ENCODE measurements around the gene MAPK8IP3.

DNA sequence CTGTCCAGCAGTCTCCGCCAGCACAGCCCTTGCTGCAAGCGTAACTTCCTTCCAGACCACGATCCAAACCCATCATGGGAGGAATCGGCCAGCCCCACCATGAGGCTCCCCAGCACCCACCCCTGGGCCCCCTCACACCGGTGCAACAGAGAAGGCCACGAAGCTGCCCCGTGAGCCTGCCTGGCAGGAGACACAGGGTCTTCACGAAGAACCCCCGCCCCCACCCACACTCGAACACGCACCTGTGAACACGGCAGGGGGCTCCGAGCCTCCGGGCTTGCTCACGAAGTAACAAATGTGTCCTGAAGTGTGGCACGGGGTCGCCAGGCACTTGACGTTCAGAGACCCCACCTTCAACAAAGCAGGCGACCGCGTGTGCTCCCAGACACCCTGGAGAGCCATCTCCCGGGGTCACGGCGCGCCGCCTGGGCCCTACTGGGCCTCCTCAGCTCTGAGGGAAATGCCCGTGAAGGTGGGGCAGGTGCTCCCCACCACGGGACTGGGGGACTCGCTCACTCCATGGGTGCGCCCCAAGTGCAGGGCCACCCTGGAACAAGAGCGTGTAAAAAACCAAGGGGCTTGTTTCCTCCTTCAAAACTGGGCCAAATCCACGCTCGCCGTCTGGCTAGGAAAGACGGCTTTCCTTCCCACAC is 113.0 kb downstream of the MAPK8IP3 start:
- TF ChIP-seq, protein P1, sequence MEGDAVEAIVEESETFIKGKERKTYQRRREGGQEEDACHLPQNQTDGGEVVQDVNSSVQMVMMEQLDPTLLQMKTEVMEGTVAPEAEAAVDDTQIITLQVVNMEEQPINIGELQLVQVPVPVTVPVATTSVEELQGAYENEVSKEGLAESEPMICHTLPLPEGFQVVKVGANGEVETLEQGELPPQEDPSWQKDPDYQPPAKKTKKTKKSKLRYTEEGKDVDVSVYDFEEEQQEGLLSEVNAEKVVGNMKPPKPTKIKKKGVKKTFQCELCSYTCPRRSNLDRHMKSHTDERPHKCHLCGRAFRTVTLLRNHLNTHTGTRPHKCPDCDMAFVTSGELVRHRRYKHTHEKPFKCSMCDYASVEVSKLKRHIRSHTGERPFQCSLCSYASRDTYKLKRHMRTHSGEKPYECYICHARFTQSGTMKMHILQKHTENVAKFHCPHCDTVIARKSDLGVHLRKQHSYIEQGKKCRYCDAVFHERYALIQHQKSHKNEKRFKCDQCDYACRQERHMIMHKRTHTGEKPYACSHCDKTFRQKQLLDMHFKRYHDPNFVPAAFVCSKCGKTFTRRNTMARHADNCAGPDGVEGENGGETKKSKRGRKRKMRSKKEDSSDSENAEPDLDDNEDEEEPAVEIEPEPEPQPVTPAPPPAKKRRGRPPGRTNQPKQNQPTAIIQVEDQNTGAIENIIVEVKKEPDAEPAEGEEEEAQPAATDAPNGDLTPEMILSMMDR (IDR thresholded peaks at IDR 0.05): no peak
- no peak for TF ChIP-seq POLR2A (IDR thresholded peaks at IDR 0.05)

All from Peyer's patch (tissue), 4 donors.